GM19023 (cell line): Measurements from ENCODE around the gene ZNF420.

Experiments used
- ATAC-seq: cut with Tn5 transposase; IDR thresholded peaks from one replicate; pipeline ENCODE4 v1.9.1; 2021; ENCODE audit warnings: mild to moderate bottlenecking, moderate library complexity; ENCODE audit not compliant: unreplicated experiment

The ZNF420 gene

DNA sequence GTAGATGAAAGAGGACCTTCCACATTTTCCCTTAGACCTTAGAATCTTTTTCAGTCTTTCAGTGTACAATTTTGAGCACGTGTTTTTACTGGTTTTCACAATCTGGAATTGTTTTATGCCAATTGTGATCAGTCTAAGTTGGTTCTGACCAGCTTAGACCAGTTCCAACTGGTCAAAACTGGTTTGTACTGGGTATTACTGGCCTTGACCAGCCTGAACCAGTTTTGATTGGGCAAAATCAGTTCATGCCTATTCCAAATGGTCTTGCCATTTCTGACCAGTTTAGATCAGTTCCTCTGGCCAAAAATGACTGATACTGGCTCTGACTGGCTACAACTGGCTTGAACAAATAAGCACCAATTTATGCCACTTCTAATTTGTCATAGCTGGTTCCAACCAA lies 57.9 kb downstream of the ZNF420 start:
- ATAC-seq, result no peak

DNA sequence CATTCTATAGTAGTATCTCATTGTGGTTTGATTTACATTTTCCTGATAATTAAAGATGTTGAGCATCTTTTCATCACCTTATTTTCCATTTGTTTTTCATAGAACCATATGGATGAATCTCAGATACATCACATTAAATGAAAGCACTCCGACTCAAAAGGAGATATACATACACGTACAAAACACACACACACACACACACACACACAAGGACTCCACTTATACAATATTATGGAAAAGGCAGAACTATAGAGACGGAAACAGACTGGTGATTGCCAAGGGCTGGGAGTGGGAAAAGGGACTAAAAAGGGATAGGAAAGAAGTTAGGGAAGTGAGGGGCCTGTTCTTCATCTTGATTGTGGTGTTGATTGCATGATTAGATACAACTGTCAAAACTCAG lies 70.0 kb downstream of the ZNF420 start:
- ATAC-seq, result no peak

DNA sequence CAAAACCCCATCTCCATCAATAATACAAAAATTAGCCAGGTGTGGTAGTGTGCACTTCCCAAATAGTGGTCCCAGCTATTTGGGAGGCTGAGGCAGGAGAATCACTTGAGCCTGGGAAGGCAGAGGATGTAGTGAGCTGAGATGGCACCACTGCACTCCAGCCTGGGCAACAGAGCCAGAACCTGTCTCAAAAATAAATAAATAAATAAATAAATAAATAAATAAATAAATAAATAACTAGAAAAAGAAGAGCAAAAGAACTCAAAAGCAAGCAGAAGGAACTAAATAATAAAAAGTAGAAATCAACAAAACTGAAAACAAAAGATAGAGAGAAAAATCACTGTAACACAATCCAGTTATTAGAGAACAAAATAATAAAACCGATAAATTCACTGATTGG lies 81.9 kb downstream of the ZNF420 start:
- no peak for ATAC-seq

DNA sequence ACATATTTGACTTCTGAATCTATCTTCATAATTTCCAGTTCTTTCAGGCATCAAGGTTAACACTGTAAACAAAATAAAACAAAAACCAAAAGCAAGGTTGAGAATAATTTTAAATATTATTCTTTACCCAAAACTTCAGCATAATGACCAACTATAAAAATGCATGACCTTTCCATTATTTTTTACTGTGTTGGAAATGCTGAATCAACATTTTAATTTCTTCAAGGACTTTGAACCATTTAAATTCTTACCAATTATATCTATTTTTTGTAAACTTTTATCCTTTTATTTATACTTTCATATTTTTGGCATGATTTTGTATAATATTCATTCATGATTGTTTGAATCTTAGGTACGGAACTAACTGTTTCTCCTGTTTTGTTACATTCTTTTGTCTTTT lies 87.4 kb downstream of the ZNF420 start:
- no peak for ATAC-seq

DNA sequence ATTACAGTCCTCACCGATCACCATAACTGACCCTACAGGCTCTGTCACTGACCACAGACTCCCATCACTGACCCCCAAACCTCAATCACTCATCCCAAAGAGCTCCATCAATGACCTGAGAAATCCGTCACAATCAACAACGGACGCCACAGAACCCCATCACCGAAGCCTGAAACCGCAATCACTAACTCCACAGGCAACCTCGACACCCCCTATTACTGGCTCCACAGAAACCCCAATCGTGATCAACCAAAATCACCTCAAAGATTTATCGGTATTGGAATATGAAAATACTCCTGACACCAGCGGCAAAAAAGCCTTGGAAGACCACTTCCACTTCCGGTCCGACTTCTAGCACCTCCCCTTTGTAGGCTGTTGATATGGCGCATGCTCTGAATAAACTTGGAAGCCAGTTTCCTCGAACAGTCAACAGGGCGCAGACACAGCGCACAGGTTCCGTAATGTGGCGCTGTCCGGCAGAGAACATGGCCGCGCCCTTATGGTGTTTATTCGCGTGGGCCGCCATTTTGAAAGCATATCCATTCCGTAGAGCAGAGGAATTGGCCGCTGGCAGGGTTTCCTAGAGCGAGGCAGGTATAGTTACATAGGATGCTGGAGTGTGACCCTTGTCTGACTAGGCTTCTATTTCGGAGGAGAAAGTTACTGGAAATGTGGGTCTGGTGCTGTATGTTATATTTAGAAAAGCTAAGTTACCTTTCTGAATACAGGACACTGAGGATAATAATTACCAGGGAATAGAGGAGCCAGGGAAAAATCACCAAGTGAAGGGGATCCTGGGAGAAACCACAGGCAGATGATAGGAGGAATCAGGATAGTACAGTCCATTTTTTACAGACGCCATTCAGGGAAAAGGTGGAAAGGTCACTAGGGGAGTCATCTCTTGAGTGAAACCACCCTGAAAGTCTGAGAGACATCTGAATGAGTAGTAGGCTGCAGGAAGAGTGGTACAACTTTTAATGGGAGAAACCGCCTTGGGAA lies 94.4 kb downstream of the ZNF420 start, which contains the start of gene ZNF585A:
TSS of gene ZNF585A (minus strand) at position 328 of the 999 bp plus-strand sequence. CDS start 2,785 bp downstream, outside the sequence.
- peak; percentile 97 for ATAC-seq
